ENCODE results near the gene SSRP1. TPM values are rescaled to one million over a fixed set of nuclear protein-coding genes. Genes with fewer than 3 reads are reported as not detected.

SSRP1 gene
- total and polyA plus RNA-seq, 2 of the 13 experiments (the other 11 are each of a cell fraction or from before 2014, with no cell fraction given): 93.6 to 129 TPM

- 11% methylated on average over 2 of the region's 2 CpGs for WGBS (ENCODE audit: low lambda C conversion rate)
- ATAC-seq (no peak), FAIRE-seq (no peak), DNase-seq (ENCODE audit: low spot score) (no peak)
- Histone ChIP-seq H3K79me2 (ENCODE audit: insufficient read depth, low read length) (no peaks in the 10 kb centered on the region), H3K9ac (ENCODE audit: insufficient read depth, low read depth, low read length) (no peak overlapping the region), H3K4me3 (replicated peaks in 1 of 3; ENCODE audit: insufficient read depth in 1 of 3, low read depth in 2 of 3, low read length in 3 of 3) (no peak overlapping the region), H4K20me1 (ENCODE audit: insufficient read depth, low read length) (no peaks in the 10 kb centered on the region), H3K9me3 (ENCODE audit: low read length) (no peaks in the 10 kb centered on the region), H3K4me2 (ENCODE audit: low read depth, low read length) (no peak overlapping the region), H3K27me3 (ENCODE audit: control insufficient read depth in 1 of 2, insufficient read depth in 2 of 2, low read length in 2 of 2) (peaks cover 0 to 5% of the 10 kb centered on the region in 2 experiments; a peak in 3 of 5 replicates), H3K27ac (ENCODE audit: extremely low read length, insufficient read depth, low read length) (no peak overlapping the region), H2AFZ (ENCODE audit: low read length) (no peak overlapping the region), H3K4me1 (ENCODE audit: insufficient read depth, low read length) (peaks cover 13% of the 10 kb centered on the region), H3K36me3 (replicated peaks in 1 of 2; ENCODE audit: control insufficient read depth in 1 of 2, insufficient read depth in 2 of 2, low read length in 2 of 2) (no peaks in the 10 kb centered on the region)
- TF ChIP-seq YY1 (IDR thresholded peaks at IDR 0.05; ENCODE audit: insufficient read depth, insufficient replicate concordance, low read depth, low read length): no peak
- TF ChIP-seq, protein P1, sequence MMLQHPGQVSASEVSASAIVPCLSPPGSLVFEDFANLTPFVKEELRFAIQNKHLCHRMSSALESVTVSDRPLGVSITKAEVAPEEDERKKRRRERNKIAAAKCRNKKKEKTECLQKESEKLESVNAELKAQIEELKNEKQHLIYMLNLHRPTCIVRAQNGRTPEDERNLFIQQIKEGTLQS (CRISPR knock-in tag; IDR thresholded peaks at IDR 0.05): no peak
- no peak for TF ChIP-seq ZNF431 (CRISPR knock-in tag; IDR thresholded peaks at IDR 0.05; ENCODE audit: borderline replicate concordance, low read depth)
- TF ChIP-seq POGZ (CRISPR knock-in tag; IDR thresholded peaks at IDR 0.05): no peak
- no peak for TF ChIP-seq MED8 (CRISPR knock-in tag; IDR thresholded peaks at IDR 0.05; ENCODE audit: insufficient replicate concordance)
- TF ChIP-seq ZNF577 (CRISPR knock-in tag; IDR thresholded peaks at IDR 0.05; ENCODE audit: borderline replicate concordance, low read depth): no peak
- TF ChIP-seq, protein P2, sequence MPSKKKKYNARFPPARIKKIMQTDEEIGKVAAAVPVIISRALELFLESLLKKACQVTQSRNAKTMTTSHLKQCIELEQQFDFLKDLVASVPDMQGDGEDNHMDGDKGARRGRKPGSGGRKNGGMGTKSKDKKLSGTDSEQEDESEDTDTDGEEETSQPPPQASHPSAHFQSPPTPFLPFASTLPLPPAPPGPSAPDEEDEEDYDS (CRISPR knock-in tag; IDR thresholded peaks at IDR 0.05): no peak
- TF ChIP-seq FOXK1 (CRISPR knock-in tag; IDR thresholded peaks at IDR 0.05; ENCODE audit: borderline replicate concordance, low read depth): no peak
- no peak for TF ChIP-seq POLR2AphosphoS5 (IDR thresholded peaks at IDR 0.05; ENCODE audit: low read depth, low read length)
- TF ChIP-seq CBX2 (IDR thresholded peaks at IDR 0.05; ENCODE audit: low read depth, low read length): no peak
- no peak for TF ChIP-seq CBX2 (CRISPR knock-in tag; IDR thresholded peaks at IDR 0.05; ENCODE audit: low read depth)
- no peak for TF ChIP-seq MAFG (CRISPR knock-in tag; IDR thresholded peaks at IDR 0.05)
- no peak for TF ChIP-seq ZNF331 (CRISPR knock-in tag; IDR thresholded peaks at IDR 0.05)
- TF ChIP-seq KDM3A (CRISPR knock-in tag; IDR thresholded peaks at IDR 0.05; ENCODE audit: low read depth): no peak
- TF ChIP-seq ZNF879 (CRISPR knock-in tag; IDR thresholded peaks at IDR 0.05): no peak
- TF ChIP-seq ZFP41 (CRISPR knock-in tag; IDR thresholded peaks at IDR 0.05; ENCODE audit: borderline replicate concordance): no peak
- BruUV-seq (replicated peaks): no TSS peak
- intact Hi-C loops (cut with micrococcal nuclease; ENCODE audit: unreplicated experiment): no loop called here
- ChIA-PET CTCF (ENCODE audit: low intra/inter-chr PET ratio, low total read pairs) (no interaction called here), POLR2A (no interaction called here)
- in situ Hi-C loops (cut with HindIII; ENCODE audit: extremely low pct_ligation_motif_present, low pct_unique_long_range_greater_than_20kb): no loop called here
Observed at GRCh38 chr11:57375490-57375889, 39.8 kb upstream of the SSRP1 start.

Data from HepG2 (cell line).